Activated CD4-positive, alpha-beta T cell treated with anti-CD3 and anti-CD28 coated beads, Interleukin-10, Interleukin-2, amounts not matched to agents 100 ng/mL and 50 ng/mL, durations not matched to agents 16 hours and 8 hours (primary cell): ENCODE measurements around the gene RTN4RL2.
"Not testable (repeated sequence)": the region's sequence is repeated elsewhere in the genome, so short reads cannot be mapped to it uniquely, and the experiment has no call there.

Source experiments
- DNase-seq: peaks from one replicate; pipeline ENCODE4 v3.0.0-alpha.2; 2020

RTN4RL2 gene

GRCh38 chr11:57434640-57435546 is 25.4 kb upstream of the RTN4RL2 start:
- no peak for DNase-seq

- DNase-seq, result no peak
Observed at GRCh38 chr11:57436031-57436430, 24.3 kb upstream of the RTN4RL2 start.

- DNase-seq, result no peak
Observed at GRCh38 chr11:57438345-57439285, 21.7 kb upstream of the RTN4RL2 start.

GRCh38 chr11:57439786-57440185 is 20.5 kb upstream of the RTN4RL2 start:
- no peak for DNase-seq

GRCh38 chr11:57440744-57441414 is 19.4 kb upstream of the RTN4RL2 start:
- DNase-seq, result no peak

- no peak for DNase-seq
Observed at GRCh38 chr11:57444362-57445121, 15.8 kb upstream of the RTN4RL2 start.

- not testable (repeated sequence) for DNase-seq
Observed at GRCh38 chr11:57445122-57445394, 15.3 kb upstream of the RTN4RL2 start.

GRCh38 chr11:57446055-57446454 is 14.3 kb upstream of the RTN4RL2 start:
- no peak for DNase-seq

- no peak for DNase-seq
Observed at GRCh38 chr11:57453543-57454177, 6.7 kb upstream of the RTN4RL2 start.

- peak; percentile 77 for DNase-seq
Observed at GRCh38 chr11:57456960-57457642, 3.2 kb upstream of the RTN4RL2 start.

GRCh38 chr11:57457643-57458023 is 2.7 kb upstream of the RTN4RL2 start:
- no peak for DNase-seq

- no peak for DNase-seq
Observed at GRCh38 chr11:57458060-57458409, 2.3 kb upstream of the RTN4RL2 start.

GRCh38 chr11:57458410-57459163 is 1.7 kb upstream of the RTN4RL2 start:
- peak; percentile 38 for DNase-seq

- no peak for DNase-seq
Observed at GRCh38 chr11:57459164-57460021, 935 bp upstream of the RTN4RL2 start.

- DNase-seq, result no peak
Observed at GRCh38 chr11:57460758-57461749, 726 bp downstream of the RTN4RL2 start.

- no peak for DNase-seq
Observed at GRCh38 chr11:57461841-57462489, 1.6 kb downstream of the RTN4RL2 start.

- no peak for DNase-seq
Observed at GRCh38 chr11:57462597-57462996, 2.3 kb downstream of the RTN4RL2 start.
